Pancreas (tissue), 10 donors: ENCODE data around the gene ADCY7. TPM values are rescaled to one million over a fixed set of nuclear protein-coding genes. Genes with fewer than 3 reads are reported as not detected.
A peak's percentile ranks its signal among the peaks of the same experiment; 100 is the strongest.

Experiments
- ATAC-seq, 4 donors: fragments of 200-7000 bp; cut with Tn5 transposase; one replicate each; pipeline versions ENCODE4 v1.8.0 to v1.9.1; 2020; ENCODE audit warnings: mild to moderate bottlenecking in 4 of 4, moderate library complexity in 4 of 4
- DNase-seq, 6 donors: peaks; one replicate each; pipeline ENCODE4 v3.0.0-alpha.2; 2020
- FAIRE-seq: peaks from 2 replicates; lab custom pipeline; 2012; peaks lifted over from hg19 to GRCh38; lab: Jason Lieb, UNC
- H3K27ac ChIP-seq, 4 donors: fragments of 200-600 bp; sonication (generic); 1 replicate in 3 of 4; 2 replicates in 1 of 4; pipeline versions ENCODE4 v1.5.0 to v1.8.0; 2020
- H3K27me3 ChIP-seq, 4 donors: fragments of 200-600 bp; one replicate each; pipeline ENCODE4 v1.8.0; 2021
- H3K36me3 ChIP-seq, 3 donors: fragments of 200-600 bp; sonication (generic) in 1 of 3; one replicate each; pipeline versions ENCODE4 v1.5.0 to v1.8.0; 2020 to 2021
- H3K4me1 ChIP-seq, 3 donors: fragments of 200-600 bp; one replicate each; pipeline ENCODE4 v1.8.0; 2021
- H3K4me3 ChIP-seq, 4 donors: fragments of 200-600 bp; sonication (generic) in 2 of 4; one replicate each; pipeline versions ENCODE4 v1.5.0 to v1.8.0; 2020 to 2021
- H3K9me3 ChIP-seq, 4 donors: fragments of 200-600 bp; one replicate each; pipeline ENCODE4 v1.8.0; 2021
- CTCF ChIP-seq, 4 donors: fragments of 200-600 bp; sonication (generic) in 3 of 4; IDR thresholded peaks; one replicate each; pipeline versions ENCODE4 v1.5.0 to v1.8.0; 2021; ENCODE audit warnings: antibody characterized with exemption in 4 of 4
- WGBS, 2 donors: extraction: QIAGEN DNeasy Blood & Tissue Kit; methylation state at CpG; one replicate each; pipeline ENCODE4 v1.1.7; 2013; 5-methylcytosine and 5-hydroxymethylcytosine counted together
- intact Hi-C, 3 donors: fragments of 100-400 bp; cut with DNase I; formaldehyde crosslinking; loops; one replicate each; pipeline versions ENCODE4 v1.11.1 to v1.14.2; 2022
- polyA plus RNA-seq, 2 donors: library from polyadenylated mRNA; stranded (reverse); fragments of 200-250 nt; gene quantifications; one replicate each; pipeline ENCODE4 v1.2.3, GENCODE V29; 2013
- total RNA-seq, 6 donors: library from RNA; stranded (reverse); fragmentation: NEBNext Ultra II Directional in 4 of 6; extraction: Animal tissue kit (Norgen Biotek cat#: 25700) in 4 of 6; gene quantifications; one replicate each; pipeline versions ENCODE4 v1.2.1 to v1.2.4, GENCODE V29; 2021 to 2023
- donor health status: healthy with polysubstance abuse.
- donor health status: DM: no; HTN: no; CAD: no; lungs with moderate emphysema.
- donor health status: DM: no; HTN: no; CAD: no.
- donor health status: control.
- donor health status: control.
- donor health status: Bipolar disorder and iron deficiency.
- donor health status: DM: yes; HTN: yes; CAD: no.
- donor health status: DM: no; HTN: no; CAD: no.
- donor health status: DM: no; HTN: no; CAD: no.
- donor health status: DM: yes; HTN: yes; CAD: no.

The ADCY7 gene
- total and polyA plus RNA-seq, 8 donors, result 1.9 to 21.1 (median 4.3) TPM

- Histone ChIP-seq H3K4me3 (no peak overlapping the region), H3K9me3 (no peaks in the 10 kb centered on the region), H3K4me1 (no peaks in the 10 kb centered on the region), H3K27ac (no peak overlapping the region), H3K36me3 (no peaks in the 10 kb centered on the region), H3K27me3 (no peaks in the 10 kb centered on the region)
- TF ChIP-seq CTCF (IDR thresholded peaks at IDR 0.05), result no peak
- FAIRE-seq (no peak), ATAC-seq (no peak), DNase-seq (peak in 2 of 6 donors; percentile 13 to 39)
- 90 to 95% methylated on average over 21 of the region's 21 CpGs for WGBS, 2 donors
- intact Hi-C loops, result no loop called here
Measured at GRCh38 chr16:50305441-50306061, 39.2 kb downstream of the ADCY7 start.

DNA sequence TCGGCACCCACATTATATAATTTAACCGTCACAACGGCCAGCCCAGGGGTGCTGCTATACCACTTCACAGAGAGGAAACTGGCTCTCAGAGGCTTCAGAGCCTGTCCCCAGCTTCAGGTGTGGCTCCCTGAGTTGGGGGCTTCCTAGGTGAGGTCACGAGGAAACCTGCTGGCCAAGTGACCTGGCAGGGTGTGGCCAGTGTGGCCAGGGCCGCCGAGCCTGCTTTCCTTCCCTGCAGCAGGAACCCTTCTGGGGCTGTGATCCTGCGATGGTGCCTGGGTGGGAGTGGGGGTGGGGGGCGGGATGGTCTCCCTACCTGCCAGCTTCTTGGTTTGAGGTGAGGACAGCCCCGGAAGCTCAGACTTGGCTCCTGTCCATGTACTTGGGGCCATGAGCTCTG is 39.9 kb downstream of the ADCY7 start:
- intact Hi-C loops, result no loop called here
- FAIRE-seq (no peak), ATAC-seq (no peak), DNase-seq (peak in 1 of 6 donors; percentile 8)
- WGBS, 2 donors, result 70 to 74% methylated on average over 8 to 9 of the region's 9 CpGs
- Histone ChIP-seq H3K4me1 (no peaks in the 10 kb centered on the region), H3K9me3 (no peaks in the 10 kb centered on the region), H3K36me3 (no peaks in the 10 kb centered on the region), H3K27me3 (no peaks in the 10 kb centered on the region), H3K4me3 (no peak overlapping the region), H3K27ac (no peak overlapping the region)
- no peak for TF ChIP-seq CTCF (IDR thresholded peaks at IDR 0.05)

DNA sequence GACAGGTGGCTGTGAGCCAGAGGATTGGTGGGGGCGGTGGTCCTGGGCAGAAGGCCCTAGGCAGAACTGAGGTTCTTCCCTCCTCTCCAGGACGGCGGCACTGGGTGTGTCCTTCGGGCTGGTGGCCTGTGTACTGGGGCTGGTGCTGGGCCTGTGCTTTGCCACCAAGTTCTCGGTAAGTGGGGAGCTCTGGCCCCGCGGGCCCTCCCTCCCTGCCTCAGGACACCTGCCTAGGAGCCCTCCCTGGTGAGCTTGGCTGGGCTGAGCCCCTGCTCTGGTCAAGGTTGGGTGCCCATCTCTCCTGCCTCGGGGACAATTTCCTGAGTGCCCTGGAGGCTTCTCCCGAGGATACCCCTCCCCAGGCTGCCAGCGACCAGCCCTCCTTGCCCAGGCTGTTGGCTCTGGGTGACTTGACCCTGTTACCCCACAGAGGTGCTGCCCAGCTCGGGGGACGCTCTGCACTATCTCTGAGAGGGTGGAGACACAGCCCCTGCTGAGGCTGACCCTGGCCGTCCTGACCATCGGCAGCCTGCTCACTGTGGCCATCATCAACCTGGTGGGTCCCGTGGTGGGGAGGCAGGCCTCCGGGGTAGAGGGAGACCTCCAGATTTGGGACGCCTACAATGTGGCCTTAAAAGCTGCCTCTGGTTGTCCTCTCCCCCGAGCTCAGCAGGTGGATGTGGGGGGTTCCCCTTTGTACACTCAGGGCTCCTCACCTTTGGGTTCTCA is 42.0 kb downstream of the ADCY7 start:
- FAIRE-seq, result no peak

DNA sequence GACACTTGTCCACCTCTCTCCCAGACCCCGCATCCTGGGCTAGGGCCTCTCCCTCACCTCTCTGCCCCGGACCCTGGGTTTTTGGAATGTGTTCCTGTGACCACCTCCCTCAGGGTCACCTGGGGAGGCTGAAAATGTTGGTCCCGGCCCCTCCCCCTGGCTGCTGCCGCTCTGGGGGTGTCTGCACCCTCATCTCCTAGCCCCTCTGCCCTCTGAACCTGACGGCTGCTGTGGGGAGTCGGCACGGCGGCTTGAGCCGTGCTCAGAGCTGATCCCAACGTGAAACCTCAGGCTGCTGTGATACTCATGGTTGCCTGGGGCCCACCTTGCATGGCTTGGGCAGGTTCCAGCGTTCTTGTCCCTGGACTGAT is 42.8 kb downstream of the ADCY7 start:
- ATAC-seq (no peak), DNase-seq (peak in 1 of 6 donors; percentile 50), FAIRE-seq (no peak)
- WGBS, 2 donors, result 71 to 84% methylated on average over 11 of the region's 11 CpGs
- H3K27ac ChIP-seq, result no peak overlapping the region
- H3K4me3 ChIP-seq, result no peak overlapping the region
- H3K4me1 ChIP-seq, result no peaks in the 10 kb centered on the region
- no peaks in the 10 kb centered on the region for H3K27me3 ChIP-seq
- peaks cover 0 to 2% (median 0%) of the 10 kb centered on the region in 3 donors for H3K36me3 ChIP-seq
- intact Hi-C loops, result no loop called here
- TF ChIP-seq CTCF (IDR thresholded peaks at IDR 0.05), result no peak
- no peaks in the 10 kb centered on the region for H3K9me3 ChIP-seq

More for the DNA sequence above, 42.0 kb downstream of the ADCY7 start:
- no peak for ATAC-seq
- WGBS, 2 donors, result 86 to 87% methylated on average over 18 of the region's 18 CpGs
- no peak for TF ChIP-seq CTCF (IDR thresholded peaks at IDR 0.05)
- H3K27ac ChIP-seq, result no peak overlapping the region
- DNase-seq, result peak in 1 of 6 donors; percentile 48
- H3K4me1 ChIP-seq, result no peaks in the 10 kb centered on the region
- H3K36me3 ChIP-seq, result no peaks in the 10 kb centered on the region
- no peak overlapping the region for H3K4me3 ChIP-seq
- H3K27me3 ChIP-seq, result no peaks in the 10 kb centered on the region
- intact Hi-C loops, result no loop called here
- no peaks in the 10 kb centered on the region for H3K9me3 ChIP-seq
